ENCODE data around the gene NAGK.
A peak's percentile ranks its signal among the peaks of the same experiment; 100 is the strongest.
"Not testable (repeated sequence)": the region's sequence is repeated elsewhere in the genome, so short reads cannot be mapped to it uniquely, and the experiment has no call there.

The NAGK gene

GRCh38 chr2:71069376-71069775, 928 bp downstream of the NAGK start:
- DNase-seq (ENCODE audit: low read depth in 2 of 2), result no peak

- no peak for DNase-seq (ENCODE audit: low read depth in 2 of 2)
Measured at GRCh38 chr2:71070294-71071093, 2.0 kb downstream of the NAGK start.

- DNase-seq (ENCODE audit: low read depth in 2 of 2), result peak; percentile 39 to 51
Measured at GRCh38 chr2:71071681-71072398, 3.4 kb downstream of the NAGK start.

- no peak for DNase-seq (ENCODE audit: low read depth in 2 of 2)
Measured at GRCh38 chr2:71072492-71072891, 4.0 kb downstream of the NAGK start.

GRCh38 chr2:71073475-71073874, 5.0 kb downstream of the NAGK start:
- no peak for DNase-seq (ENCODE audit: low read depth in 2 of 2)

GRCh38 chr2:71074893-71075395, 6.5 kb downstream of the NAGK start:
- DNase-seq (ENCODE audit: low read depth in 2 of 2), result no peak

GRCh38 chr2:71078624-71079023, 10.2 kb downstream of the NAGK start:
- DNase-seq (ENCODE audit: low read depth in 2 of 2), result no peak

GRCh38 chr2:71082402-71083252, 14.2 kb downstream of the NAGK start:
- peak in 1 of 2 donors; percentile 28 for DNase-seq (ENCODE audit: low read depth in 2 of 2)

- DNase-seq (ENCODE audit: low read depth in 2 of 2), result not testable (repeated sequence)
Measured at GRCh38 chr2:71083297-71083696, 14.8 kb downstream of the NAGK start.

- not testable (repeated sequence) for DNase-seq (ENCODE audit: low read depth in 2 of 2)
Measured at GRCh38 chr2:71083752-71084312, 15.4 kb downstream of the NAGK start.

GRCh38 chr2:71085325-71086003, 17.0 kb downstream of the NAGK start:
- DNase-seq (ENCODE audit: low read depth in 2 of 2), result not testable (repeated sequence)

- DNase-seq (ENCODE audit: low read depth in 2 of 2), result not testable (repeated sequence)
Measured at GRCh38 chr2:71089475-71089874, 21.0 kb downstream of the NAGK start.

- DNase-seq (ENCODE audit: low read depth in 2 of 2), result not testable (repeated sequence)
Measured at GRCh38 chr2:71091808-71092207, 23.4 kb downstream of the NAGK start.

GRCh38 chr2:71092491-71093260, 24.2 kb downstream of the NAGK start:
- DNase-seq (ENCODE audit: low read depth in 2 of 2), result not testable (repeated sequence)

- DNase-seq (ENCODE audit: low read depth in 2 of 2), result peak in 1 of 2 donors; percentile 42
Measured at GRCh38 chr2:71100195-71100964, 31.9 kb downstream of the NAGK start.

GRCh38 chr2:71101656-71102055, 33.2 kb downstream of the NAGK start:
- no peak for DNase-seq (ENCODE audit: low read depth in 2 of 2)

GRCh38 chr2:71102981-71103681, 34.7 kb downstream of the NAGK start:
- no peak for DNase-seq (ENCODE audit: low read depth in 2 of 2)

- no peak for DNase-seq (ENCODE audit: low read depth in 2 of 2)
Measured at GRCh38 chr2:71103809-71104208, 35.4 kb downstream of the NAGK start.

- not testable (repeated sequence) for DNase-seq (ENCODE audit: low read depth in 2 of 2)
Measured at GRCh38 chr2:71106463-71106862, 38.0 kb downstream of the NAGK start.
